DND-41 (cell line): ENCODE measurements around the gene ACIN1.

ENCODE experiments used
- ATAC-seq: fragments of 200-7000 bp; cut with Tn5 transposase; 3 replicates; pipeline ENCODE4 v1.9.1; 2021; ENCODE audit warnings: low read depth; ENCODE audit not compliant: insufficient read depth
- DNase-seq: peaks from one replicate; pipeline ENCODE4 v3.0.0-alpha.2; 2020
- H2AFZ ChIP-seq: 2 replicates; pipeline ENCODE4 v1.6.0; 2012; ENCODE audit warnings: low read depth, low read length
- H3K27ac ChIP-seq: 2 replicates; pipeline ENCODE4 v1.5.1; 2012; ENCODE audit warnings: low read length, inconsistent platforms
- H3K27me3 ChIP-seq: fragments of 200-600 bp; sonication (generic); 2 replicates; pipeline ENCODE4 v1.6.0; 2012; ENCODE audit warnings: low read length, mild to moderate bottlenecking, inconsistent platforms; ENCODE audit not compliant: insufficient read depth, poor library complexity
- H3K36me3 ChIP-seq: 2 replicates; pipeline ENCODE4 v1.5.1; 2012; ENCODE audit warnings: low read length, inconsistent platforms; ENCODE audit not compliant: insufficient read depth
- H3K4me1 ChIP-seq: 2 replicates; pipeline ENCODE4 v1.5.1; 2012; ENCODE audit warnings: mild to moderate bottlenecking, low read length; ENCODE audit not compliant: insufficient read depth
- H3K4me2 ChIP-seq: 2 replicates; pipeline ENCODE4 v1.6.0; 2012; ENCODE audit warnings: mild to moderate bottlenecking, moderate library complexity, low read length, inconsistent platforms; ENCODE audit not compliant: insufficient read depth
- H3K4me3 ChIP-seq, 2 experiments: fragments of 200-600 bp in 1 of 2; shearing (Covaris generic) in 1 of 2; 2 replicates each; pipeline ENCODE4 v1.5.1; 2012 to 2016; ENCODE audit warnings: inconsistent platforms in 2 of 2, low read length in 2 of 2, mild to moderate bottlenecking in 2 of 2, low read depth in 1 of 2, moderate library complexity in 1 of 2
- H3K79me2 ChIP-seq: 2 replicates; pipeline ENCODE4 v1.6.0; 2012; ENCODE audit warnings: low read length, inconsistent platforms; ENCODE audit not compliant: insufficient read depth
- H3K9ac ChIP-seq: 2 replicates; pipeline ENCODE4 v1.6.0; 2012; ENCODE audit warnings: low read depth, mild to moderate bottlenecking, inconsistent platforms, low read length, moderate library complexity
- H3K9me3 ChIP-seq: 2 replicates; pipeline ENCODE4 v1.5.1; 2012; ENCODE audit warnings: low read length, moderate library complexity, mild to moderate bottlenecking, inconsistent platforms; ENCODE audit not compliant: insufficient read depth, severe bottlenecking
- H4K20me1 ChIP-seq: 2 replicates; pipeline ENCODE4 v1.6.0; 2012; ENCODE audit warnings: low read length; ENCODE audit not compliant: insufficient read depth
- EZH2 ChIP-seq: IDR thresholded peaks from 3 replicates; pipeline ENCODE4 v1.6.1; 2012; ENCODE audit warnings: borderline replicate concordance, low read depth, mild to moderate bottlenecking, moderate library complexity, low read length, inconsistent platforms; ENCODE audit not compliant: severe bottlenecking
- TF ChIP-seq, protein P1 (sequence below): IDR thresholded peaks from 2 replicates; pipeline ENCODE4 v1.5.1; 2012; ENCODE audit warnings: borderline replicate concordance, low read length, moderate library complexity, mild to moderate bottlenecking; ENCODE audit not compliant: poor library complexity, severe bottlenecking; ENCODE audit errors: extremely low read depth

ACIN1 gene

DNA sequence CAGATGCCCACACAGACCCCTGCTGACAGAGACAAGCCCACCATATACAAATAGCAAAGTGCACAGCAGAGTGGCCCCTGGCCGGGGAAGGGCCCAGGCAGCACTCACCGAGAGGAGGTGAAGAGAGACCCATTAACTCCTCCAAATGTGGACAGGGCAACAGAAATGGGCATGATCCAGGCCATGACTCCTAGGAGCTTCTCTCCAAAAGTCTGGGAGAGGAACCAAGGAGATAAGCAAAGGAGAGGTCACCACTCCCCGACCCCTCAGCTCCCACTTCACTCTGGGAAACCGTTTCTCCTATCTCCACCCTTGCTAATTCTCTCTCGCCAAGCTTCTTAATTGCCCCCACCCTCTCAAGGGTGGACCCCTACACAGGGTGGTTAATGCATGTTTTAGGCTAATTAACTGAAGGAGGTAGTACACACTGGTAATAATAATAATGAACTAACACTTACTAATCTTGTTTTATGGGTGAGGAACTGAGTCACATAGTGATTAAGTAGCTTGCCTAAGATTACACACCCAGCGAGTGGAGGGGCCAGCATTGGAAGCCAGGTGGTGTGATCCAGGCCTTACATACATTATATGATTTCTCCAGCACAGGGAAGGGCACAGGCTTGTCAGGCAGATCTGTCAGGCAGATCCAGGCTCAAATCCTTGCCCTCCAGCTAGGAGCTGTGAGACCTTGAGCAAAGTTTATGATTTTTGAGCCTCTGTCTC, 43.0 kb upstream of the ACIN1 start:
- TF ChIP-seq EZH2, result no peak
- TF ChIP-seq, protein P1, sequence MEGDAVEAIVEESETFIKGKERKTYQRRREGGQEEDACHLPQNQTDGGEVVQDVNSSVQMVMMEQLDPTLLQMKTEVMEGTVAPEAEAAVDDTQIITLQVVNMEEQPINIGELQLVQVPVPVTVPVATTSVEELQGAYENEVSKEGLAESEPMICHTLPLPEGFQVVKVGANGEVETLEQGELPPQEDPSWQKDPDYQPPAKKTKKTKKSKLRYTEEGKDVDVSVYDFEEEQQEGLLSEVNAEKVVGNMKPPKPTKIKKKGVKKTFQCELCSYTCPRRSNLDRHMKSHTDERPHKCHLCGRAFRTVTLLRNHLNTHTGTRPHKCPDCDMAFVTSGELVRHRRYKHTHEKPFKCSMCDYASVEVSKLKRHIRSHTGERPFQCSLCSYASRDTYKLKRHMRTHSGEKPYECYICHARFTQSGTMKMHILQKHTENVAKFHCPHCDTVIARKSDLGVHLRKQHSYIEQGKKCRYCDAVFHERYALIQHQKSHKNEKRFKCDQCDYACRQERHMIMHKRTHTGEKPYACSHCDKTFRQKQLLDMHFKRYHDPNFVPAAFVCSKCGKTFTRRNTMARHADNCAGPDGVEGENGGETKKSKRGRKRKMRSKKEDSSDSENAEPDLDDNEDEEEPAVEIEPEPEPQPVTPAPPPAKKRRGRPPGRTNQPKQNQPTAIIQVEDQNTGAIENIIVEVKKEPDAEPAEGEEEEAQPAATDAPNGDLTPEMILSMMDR, result no peak
- H3K4me2 ChIP-seq, result no peak overlapping the region
- ATAC-seq (no peak), DNase-seq (no peak)
- no peak overlapping the region for H2AFZ ChIP-seq
- H4K20me1 ChIP-seq, result peaks cover 2% of the 10 kb centered on the region; the same call in 1 of the 2 replicates
- no peaks in the 10 kb centered on the region for H3K4me1 ChIP-seq
- peaks cover 46% of the 10 kb centered on the region for H3K27me3 ChIP-seq
- no peaks in the 10 kb centered on the region for H3K36me3 ChIP-seq
- no peak overlapping the region for H3K27ac ChIP-seq
- no peaks in the 10 kb centered on the region for H3K9me3 ChIP-seq
- H3K79me2 ChIP-seq, result no peaks in the 10 kb centered on the region
- no peak overlapping the region for H3K9ac ChIP-seq
- H3K4me3 ChIP-seq, result no peak overlapping the region

DNA sequence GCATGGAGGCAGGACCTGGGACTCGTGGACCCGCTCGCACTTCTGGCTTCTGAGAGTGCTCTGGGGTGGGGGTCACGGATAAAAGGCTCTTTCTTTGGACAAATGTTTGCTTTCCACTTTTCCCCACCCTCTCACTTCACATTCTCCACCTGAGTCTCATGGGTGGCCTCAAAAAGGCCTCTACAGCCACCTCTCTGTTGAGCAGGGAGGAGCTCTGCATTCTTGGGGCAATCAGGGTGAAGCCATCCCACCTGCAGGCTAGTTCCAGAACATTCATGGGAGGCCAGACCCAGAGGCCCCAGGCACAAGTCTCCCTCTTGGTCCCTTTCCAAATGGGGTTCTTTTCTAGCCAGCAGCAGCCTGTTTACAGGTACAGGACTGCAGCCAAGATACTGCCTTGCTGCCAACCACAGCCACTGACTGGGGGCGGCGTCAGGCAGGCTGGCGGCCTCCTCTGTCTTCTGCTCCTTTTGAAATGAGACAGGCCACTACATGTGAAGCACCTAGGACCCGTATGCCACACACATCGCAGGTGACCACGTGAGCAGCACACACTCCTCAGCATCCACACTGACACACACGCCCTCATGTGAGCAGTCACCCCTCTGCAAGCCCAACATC, 42.4 kb upstream of the ACIN1 start:
- H3K9ac ChIP-seq, result no peak overlapping the region
- H3K79me2 ChIP-seq, result no peaks in the 10 kb centered on the region
- peaks cover 2% of the 10 kb centered on the region; the same call in 1 of the 2 replicates for H4K20me1 ChIP-seq
- H3K27ac ChIP-seq, result no peak overlapping the region
- no peak overlapping the region for H3K4me3 ChIP-seq
- no peaks in the 10 kb centered on the region for H3K4me1 ChIP-seq
- TF ChIP-seq, protein P1, result no peak
- no peak for TF ChIP-seq EZH2
- H3K9me3 ChIP-seq, result no peaks in the 10 kb centered on the region
- DNase-seq, result no peak
- H3K36me3 ChIP-seq, result no peaks in the 10 kb centered on the region
- no peak overlapping the region for H2AFZ ChIP-seq
- H3K27me3 ChIP-seq, result peaks cover 41% of the 10 kb centered on the region
- H3K4me2 ChIP-seq, result no peak overlapping the region
- ATAC-seq, result no peak

DNA sequence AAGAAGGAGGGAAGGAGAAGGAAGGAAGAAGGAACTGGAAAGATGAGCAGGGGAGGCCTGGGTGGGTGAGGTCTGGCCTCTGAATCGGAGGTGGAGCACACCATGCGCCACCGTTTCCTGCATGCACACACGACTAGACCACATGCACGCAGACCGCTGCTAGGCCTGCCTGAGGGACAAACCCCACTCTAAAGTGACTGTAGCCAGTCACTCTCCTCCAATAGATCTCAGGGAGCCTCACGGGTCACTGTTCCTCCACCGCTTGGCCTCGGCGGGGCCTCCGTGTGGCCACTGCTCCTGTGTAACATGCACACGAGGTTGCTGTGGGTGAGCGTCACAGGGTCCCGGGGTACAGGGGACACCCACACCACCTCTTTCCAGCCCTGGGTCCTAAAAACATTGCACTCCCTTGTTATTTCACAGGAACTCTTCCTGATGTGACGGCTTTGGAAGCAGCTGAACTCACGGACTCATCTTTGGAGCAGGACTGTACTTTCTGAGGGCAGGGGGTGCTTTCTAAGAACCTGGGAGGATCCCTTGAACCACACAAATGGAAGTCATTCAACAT, 41.7 kb upstream of the ACIN1 start:
- Histone ChIP-seq H4K20me1 (peaks cover 2% of the 10 kb centered on the region; the same call in 1 of the 2 replicates), H3K4me1 (no peaks in the 10 kb centered on the region), H3K27me3 (peaks cover 37% of the 10 kb centered on the region), H3K4me2 (no peak overlapping the region), H3K79me2 (no peaks in the 10 kb centered on the region), H3K36me3 (no peaks in the 10 kb centered on the region), H2AFZ (no peak overlapping the region), H3K9me3 (no peaks in the 10 kb centered on the region), H3K27ac (no peak overlapping the region), H3K9ac (no peak overlapping the region), H3K4me3 (no peak overlapping the region)
- DNase-seq, result no peak
- ATAC-seq, result no peak
- no peak for TF ChIP-seq EZH2
- TF ChIP-seq, protein P1, result no peak
